NCI-H2196 treated with DMSO at 0.1 percent for 48 hours (cell line): ENCODE measurements around the gene RAB1A.

ENCODE experiments used
- DNase-seq: peaks from one replicate; lab custom pipeline; 2025; ENCODE audit not compliant: unreplicated experiment; lab: John Stamatoyannopoulos, UW

RAB1A gene

DNA sequence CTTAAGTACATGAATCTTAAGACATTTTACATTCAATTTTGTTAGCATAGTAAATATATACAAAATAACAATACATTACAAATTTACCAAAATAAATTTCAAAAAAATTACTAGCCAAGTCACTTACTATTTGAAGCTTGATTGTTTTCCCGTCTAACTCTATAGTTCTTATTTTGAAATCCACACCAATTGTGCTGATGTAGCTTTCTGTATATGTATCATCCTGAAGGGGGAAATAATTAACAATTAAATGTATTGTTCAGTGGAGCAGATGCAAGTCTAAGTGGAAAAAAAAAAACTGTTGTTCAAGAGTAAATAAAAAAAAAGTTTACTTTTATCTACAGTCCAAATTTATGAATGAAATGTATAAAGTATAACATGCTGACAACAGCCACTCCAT is 32.1 kb downstream of the RAB1A start:
- no peak for DNase-seq

DNA sequence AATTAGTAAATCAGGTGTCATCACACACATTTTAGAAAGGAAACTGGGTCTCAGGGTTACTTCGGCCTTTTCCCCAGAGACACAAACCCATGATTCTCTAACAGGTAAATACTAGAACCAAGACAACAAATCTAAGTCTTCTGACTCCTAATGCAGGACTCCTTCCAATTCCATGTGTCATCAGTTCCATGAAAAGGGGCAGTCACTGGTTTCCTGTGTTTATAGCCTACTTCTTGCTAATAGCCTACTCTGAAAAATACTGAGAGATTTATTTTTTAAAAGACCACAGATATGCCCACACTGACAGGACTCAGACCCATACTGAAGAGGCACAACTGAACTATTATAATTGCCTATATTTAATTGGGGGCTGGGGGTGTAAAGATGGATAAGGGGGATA is 33.0 kb downstream of the RAB1A start:
- DNase-seq, result no peak

DNA sequence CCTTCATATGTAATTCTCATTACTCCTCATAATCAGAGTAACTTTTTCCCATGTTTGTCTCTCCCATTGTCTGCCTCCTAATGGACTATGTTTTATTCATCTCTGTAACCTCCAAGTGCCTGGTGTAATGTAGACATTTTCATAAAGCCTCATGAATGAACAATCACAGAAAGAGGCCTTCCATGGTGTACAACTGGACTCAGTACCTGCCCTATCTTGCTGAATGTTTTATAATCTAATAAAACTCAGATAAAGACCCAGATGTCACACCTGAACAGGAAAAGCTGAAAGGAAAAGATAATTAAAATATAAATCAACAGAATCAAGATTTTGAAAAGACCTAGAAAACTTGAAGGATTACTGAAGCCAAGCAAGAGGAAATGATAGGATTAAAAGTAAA is 36.7 kb downstream of the RAB1A start:
- no peak for DNase-seq

DNA sequence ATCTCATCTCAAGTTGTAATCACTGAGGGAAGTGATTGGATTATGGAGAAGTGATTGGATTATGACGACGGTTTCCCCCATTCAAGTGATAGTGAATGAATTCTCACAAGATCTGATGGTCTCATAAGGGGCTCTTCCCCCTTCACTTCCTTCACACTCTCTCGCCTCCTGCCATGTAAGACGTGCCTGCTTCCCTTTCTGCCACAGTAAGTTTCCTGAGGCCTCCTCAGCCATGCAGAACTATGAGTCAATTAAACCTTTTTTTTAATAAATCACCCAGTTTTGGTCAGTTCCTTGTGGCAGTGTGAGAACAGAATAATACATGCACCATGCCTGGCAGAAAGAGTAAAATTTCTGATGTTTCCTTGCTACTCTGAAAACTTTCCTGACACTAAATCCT is 37.1 kb downstream of the RAB1A start:
- DNase-seq, result no peak

DNA sequence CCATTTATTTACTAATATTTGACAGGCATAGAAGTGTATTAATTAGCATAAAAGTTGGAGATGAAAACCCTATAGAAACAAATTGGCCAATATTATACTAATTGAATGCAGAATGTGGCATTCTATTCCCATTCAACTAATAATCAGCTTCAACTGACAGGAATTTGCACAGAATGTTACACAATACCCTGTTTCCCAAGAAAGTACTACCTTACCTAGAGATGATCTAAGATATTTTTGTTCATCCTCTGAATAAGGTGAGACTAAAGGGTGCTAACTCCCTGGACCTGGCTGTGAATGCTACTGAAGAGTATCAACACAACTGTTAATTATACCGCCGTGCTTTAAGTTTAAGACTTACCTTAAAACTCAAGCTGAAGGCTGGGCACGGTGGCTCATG is 44.8 kb downstream of the RAB1A start:
- no peak for DNase-seq

DNA sequence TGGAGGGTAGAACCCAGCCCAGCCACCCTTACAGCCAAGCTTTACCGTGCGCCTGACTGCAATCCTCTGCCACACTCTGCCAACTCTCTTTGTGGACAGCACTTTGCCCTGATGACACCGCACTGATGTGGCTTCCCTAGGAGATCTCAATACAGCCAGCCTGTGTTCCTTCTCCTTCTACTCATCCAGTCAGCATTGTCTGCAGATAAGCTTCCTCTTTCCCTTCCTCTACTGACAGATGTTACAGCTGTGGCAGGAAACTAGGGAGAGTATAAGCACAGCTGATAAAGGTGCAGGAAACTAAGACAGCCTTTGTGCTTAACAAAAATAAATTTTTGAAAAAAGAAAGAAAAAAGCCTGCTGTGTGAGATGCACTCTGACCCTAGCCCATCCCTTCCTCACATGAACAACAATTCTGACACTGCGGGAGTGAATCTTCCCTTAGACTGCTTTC is 48.6 kb downstream of the RAB1A start:
- DNase-seq, result no peak

DNA sequence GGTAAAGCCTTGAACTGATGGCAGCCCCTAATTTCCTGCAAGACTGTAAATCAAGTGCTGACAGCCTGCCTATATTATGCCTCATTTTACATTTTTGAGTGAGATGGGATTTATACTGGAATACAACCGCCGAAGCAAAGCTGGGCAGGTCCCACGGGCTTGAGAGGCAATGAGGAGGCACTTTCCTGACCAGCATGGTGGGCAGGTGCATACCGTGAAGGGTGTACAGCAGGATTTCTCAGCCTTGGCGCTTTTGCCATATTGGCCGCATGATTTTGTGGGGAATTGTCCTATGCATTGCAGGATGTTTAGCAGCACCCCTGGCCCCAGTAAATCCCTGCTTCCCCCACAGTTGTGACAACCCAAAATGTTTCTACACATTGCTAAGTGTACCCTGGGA is 50.9 kb downstream of the RAB1A start:
- DNase-seq, result no peak

DNA sequence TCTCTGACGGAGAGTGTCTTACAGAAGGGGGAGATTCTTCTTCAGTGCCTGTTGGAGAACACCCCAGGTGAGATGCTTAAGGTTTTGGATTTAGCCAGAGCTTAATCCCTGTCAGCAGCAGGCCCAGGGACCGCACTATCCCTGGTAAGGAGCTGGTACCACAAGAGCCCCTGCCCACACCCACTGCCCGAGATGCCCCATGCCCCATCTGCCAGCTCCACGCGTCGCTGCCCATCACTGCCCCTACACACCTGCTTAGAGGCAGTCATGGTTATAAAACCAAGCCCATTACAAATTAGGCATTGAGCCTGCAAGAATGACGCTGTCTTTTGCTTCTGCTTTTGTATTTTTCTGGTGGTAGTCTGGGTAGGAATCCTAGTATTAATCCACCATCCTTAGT is 52.0 kb downstream of the RAB1A start:
- DNase-seq, result no peak

DNA sequence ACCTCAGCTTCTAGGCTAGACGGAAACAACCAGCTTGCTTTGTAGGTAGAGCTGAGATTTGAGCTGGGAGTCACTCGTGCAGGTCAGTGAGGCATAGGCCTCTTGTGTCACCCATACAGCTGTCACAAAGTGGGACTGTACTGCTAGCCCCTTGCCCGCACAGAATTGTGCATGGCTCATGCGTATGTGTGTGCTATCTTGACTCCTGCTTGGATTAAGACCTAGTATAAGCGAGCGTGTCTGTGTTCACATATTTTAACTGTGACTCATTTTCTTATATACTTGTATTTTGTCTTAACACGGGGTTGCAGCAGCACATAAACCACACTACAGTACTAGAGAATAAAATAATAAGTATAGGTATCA is 53.6 kb downstream of the RAB1A start:
- no peak for DNase-seq

DNA sequence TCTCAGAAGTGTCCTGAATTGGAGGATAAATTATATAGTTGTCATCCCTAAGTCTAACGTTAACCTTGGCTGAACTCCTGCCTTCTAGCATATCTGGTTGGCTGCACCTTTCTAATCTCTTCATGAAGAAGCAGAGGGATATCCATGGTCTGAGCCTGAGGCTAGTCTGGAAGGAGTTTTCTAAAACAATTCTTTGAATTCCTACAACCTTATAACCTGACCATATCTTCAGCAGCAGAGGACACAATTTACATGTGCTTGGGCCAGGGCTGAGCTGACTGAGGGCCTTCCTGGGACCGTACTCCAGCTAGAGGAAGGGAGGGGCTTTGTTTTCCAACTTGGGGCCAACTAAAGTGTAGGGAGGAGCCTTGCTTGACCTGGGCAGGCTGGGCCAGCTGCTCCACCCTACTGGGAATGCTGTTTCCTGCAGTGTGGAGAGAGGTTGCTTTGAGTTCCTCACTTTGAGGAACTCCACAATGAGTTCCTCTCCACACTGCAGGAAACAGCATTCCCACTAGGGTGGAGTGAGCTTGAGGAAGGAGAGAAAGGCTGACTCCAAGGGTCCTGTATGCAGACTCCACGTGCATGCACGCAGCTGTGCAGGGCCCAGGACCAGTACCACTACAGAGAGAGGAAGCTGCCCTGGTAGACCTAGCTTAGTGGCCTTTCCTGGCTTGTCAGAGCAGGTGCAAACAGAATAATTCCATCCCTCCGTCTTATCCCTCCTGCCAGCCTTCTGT is 54.1 kb downstream of the RAB1A start:
- no peak for DNase-seq

DNA sequence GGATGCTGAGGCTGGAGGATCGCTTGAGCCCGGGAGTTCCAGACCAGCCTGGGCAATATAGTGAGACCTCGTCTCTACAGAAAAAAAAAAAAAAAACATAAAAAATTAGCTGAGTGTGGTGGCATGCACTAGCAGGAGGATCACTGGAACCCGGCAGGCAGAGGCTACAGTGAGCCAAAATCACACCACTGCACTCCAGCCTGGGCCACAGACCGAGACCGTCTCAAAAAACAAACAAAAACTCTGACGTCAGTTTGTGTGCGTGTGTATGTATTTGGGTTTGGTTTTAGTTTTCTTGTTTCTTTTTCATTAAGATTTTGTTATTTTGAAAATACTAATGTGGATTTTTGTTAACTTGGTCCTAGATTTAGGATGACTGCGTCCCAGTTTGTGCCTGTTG is 54.7 kb downstream of the RAB1A start:
- no peak for DNase-seq

DNA sequence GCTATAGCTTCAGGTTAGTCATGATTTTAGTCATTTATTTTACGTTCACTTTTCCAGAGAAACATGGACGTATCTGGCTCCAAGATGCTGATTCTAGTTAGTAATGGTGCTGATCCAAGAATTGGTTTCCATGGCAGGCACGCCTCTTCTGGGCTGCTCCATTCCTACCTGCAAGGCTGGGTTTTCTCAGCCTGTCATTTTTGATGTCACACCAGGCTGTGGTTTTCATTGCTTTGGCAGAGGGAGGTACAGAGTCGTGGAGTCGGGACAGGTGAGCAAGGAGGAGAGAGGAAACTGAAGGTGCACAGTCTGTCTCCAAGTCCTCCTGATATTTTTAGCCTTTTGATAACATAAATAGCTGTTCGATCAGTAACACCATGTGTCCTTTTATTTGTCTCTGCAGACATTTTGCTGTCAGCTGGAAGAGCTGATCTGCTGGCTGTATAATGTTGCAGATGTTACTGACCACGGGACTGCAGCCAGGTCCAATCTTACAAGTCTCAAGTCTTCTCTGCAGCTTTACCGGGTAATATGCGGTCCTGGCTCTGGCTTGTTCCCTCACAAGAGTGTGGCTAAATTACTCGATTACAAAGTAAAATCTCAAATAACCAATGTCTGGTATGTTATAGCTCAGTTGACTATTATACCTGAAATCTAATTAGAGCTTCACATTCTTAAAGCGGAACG is 55.9 kb downstream of the RAB1A start:
- DNase-seq, result no peak

DNA sequence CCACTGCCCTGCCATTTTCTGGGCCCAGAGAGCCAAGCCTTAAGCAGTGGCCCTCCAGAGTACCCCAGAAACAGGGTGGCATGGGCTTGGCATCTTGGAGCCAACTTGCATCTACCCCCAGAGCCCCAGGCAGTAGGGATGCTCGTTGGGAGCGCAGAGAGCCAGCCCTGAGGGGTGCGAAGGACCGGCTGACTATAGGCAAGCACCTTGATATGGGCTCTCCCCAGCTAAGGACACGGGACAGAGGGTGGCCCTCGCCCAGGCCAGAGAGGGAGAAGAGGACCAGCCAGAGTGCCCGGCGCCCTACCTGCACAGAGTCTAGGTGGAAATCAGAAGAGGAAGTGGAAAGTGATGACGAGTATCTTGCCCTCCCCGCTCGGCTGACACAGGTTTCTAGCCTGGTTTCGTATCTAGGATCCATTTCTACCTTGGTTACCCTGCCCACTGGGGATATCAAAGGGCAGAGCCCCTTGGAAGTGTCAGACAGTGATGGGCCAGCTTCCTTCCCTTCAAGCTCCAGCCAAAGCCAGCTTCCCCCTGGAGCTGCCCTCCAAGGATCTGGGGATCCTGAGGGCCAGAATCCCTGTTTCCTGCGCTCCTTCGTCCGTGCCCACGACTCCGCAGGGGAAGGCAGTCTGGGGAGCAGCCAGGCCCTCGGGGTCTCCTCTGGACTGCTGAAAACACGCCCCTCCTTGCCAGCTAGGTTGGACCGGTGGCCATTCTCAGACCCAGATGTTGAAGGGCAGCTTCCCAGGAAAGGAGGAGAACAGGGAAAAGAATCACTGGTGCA is 57.5 kb downstream of the RAB1A start:
- DNase-seq, result no peak

DNA sequence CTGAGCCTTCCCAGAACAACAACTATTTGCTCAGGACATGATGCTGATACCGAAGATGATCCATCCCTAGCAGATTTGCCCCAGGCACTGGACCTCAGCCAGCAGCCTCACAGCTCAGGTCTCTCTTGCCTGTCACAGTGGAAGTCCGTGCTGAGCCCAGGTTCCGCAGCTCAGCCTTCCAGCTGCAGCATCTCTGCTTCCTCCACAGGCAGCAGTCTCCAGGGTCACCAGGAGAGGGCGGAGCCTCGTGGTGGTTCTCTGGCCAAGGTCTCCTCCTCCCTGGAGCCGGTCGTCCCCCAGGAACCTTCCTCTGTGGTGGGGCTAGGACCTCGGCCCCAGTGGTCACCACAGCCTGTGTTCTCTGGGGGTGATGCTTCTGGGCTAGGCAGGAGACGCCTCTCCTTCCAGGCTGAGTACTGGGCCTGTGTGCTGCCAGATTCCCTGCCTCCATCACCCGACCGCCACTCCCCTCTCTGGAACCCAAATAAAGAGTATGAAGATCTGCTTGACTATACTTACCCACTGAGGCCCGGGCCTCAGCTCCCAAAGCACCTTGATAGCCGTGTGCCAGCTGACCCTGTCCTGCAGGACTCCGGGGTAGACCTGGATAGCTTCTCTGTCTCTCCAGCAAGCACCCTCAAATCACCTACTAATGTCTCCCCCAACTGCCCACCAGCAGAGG is 58.3 kb downstream of the RAB1A start:
- DNase-seq, result no peak

DNA sequence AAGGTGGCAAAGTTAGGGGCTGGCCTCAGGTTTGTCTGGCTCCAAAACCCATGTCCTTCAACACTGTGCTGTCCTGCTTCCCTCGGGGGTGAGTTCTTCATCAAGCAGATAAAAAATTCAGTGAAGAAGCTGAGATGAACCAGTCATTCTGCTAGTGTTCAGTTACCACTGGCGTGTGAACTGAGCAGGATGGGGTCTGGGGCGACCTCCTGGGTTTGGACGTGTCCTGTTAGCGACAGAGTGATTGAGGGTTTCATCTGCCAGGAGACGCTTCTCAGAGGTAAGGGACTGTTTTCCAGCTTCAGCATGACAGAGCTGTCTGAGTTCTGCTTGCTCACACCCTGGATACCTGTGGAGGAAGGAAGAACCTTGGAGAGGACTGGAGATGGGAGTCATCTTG is 59.0 kb downstream of the RAB1A start:
- DNase-seq, result no peak

DNA sequence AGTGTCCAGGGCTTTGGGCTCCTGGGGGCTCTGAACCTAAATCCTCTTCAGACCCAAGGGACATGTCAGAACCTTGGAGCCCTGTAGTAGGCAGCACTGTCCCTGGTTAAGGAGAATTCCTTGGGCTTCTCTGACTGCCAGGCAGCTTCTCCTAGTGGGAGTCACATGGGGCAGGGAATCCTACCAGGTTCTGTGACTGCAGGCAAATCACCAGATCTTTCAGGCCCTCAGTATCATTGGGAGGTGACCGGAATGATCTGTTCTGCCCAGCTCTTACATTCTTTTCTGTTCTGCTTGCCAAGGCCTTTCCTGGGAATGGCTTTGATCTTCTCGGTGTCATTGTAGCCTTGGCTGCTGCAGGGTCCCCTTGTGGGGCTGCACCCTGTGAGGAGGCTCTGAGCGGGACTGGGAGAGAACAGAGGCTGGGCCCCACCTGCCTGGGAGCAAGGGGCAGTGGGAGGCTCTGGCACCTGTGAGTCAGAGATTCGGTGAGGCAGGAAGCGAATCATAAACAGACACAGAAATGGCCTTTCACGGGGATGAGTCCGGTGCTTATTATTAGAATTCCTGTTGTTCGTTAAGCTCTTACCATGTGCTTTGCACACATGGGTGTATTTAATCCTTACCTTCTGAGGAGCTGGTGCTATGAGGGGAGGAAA is 59.6 kb downstream of the RAB1A start:
- DNase-seq, result no peak

DNA sequence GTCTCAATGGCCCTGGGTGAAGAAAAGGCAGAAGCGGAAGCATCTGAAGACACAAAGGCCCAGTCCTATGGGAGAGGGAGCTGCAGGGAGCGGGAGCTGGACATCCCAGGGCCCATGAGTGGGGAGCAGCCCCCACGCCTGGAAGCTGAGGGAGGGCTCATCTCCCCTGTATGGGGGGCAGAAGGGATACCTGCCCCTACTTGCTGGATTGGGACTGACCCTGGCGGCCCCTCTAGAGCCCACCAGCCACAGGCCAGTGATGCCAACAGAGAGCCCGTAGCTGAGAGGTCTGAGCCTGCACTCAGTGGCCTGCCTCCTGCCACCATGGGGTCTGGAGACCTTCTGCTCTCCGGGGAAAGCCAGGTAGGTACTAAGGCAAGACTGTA is 60.5 kb downstream of the RAB1A start:
- DNase-seq, result no peak

DNA sequence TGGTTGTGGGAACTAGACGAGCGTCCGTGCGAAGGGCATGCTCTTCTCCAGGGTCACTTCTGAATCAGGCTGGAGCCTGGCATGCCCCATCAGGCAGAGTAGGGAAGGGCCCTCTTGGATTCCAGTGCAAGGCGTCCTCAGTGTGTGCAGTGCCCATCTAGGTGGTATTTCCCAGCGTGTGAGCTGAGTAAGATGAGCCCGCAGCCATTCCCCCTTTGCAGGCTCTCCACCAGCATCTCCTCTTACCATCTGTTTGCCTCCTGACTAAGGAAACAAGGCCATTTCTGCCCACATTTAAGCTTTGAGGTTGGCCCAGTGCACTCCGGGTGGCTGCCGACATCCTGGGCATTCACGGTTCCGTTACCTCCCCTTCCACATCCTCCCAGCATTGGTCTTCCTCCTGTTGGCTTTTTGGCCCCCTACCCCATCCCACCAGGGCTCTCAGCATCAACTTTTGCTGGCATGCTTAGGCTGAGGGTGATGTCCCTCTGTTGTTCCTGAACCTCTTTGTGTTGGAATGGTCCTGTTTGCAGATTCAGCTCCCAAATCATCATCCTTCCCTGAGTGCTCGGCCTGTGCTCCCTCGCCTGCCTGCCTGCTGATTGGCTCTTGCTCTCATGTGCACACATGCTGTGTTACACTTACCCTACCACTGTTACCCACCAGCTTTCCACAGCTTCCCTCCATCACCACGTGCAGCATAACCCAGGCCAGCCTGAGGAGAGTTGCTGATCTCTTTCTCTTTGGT is 61.9 kb downstream of the RAB1A start:
- DNase-seq, result no peak

DNA sequence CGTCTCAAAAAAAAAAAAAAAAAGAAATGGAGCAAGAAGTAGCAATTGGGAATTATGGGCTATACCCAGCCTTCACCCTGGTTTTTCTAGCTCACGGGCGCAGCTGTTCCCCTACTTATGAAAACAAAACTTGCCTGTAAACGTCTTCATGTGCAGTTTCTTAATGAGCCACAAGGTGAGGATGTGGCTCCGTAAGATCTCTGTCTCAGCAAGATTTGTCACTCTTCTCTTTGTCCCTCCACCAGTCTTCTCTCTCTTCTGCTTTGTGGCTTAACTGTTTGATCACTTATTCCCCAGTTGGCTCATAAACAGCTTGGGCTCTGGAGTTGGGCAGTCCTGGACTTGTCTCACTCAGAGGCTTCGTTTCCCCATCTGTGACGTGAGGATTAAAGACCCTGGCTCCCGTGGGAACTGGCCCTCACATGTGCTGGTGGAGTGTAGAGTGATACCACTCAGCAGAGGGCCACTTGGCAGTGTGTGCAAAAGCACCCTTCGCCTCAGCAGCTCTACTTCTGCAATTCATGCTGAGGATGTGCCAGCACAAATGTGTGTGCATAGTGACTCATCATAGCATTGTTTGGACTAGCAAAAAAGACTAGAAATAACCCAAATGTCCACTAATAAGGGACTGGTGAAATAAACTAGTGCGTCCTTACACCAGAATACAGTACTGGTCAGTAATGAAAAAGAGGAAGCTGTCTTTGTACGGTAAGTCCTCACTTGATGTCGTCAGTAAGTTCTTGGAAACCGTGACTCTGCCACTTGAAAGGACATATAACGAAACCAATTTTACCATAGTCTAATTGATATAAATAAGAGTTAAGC is 65.0 kb downstream of the RAB1A start:
- DNase-seq, result peak; percentile 48
